AG08396 (cell line): ENCODE results near the gene NUAK1.

Experiments
- DNase-seq: peaks from one replicate; pipeline ENCODE4 v3.0.0; 2012; ENCODE audit warnings: low spot score, mixed read lengths

Gene NUAK1

DNA sequence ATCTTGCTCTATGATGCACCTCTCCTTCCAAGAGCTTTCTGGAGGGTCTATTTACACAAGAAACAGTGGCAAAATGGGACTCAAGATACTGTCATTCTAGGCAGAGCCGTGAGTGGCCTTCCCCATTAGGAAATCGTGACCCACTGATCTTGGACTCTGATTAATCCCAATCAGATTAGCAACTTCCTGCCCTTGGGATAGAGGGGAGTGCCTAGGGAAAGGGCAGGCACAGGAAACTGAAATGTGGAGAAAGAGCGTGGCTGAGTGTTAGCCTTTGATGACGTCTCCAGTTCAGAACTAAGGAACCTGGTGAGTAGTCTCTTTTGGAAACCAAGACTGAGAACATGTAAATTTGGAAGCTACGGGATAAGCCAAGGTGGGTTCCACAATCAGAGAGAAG, 76.1 kb downstream of the NUAK1 start:
- no peak for DNase-seq

DNA sequence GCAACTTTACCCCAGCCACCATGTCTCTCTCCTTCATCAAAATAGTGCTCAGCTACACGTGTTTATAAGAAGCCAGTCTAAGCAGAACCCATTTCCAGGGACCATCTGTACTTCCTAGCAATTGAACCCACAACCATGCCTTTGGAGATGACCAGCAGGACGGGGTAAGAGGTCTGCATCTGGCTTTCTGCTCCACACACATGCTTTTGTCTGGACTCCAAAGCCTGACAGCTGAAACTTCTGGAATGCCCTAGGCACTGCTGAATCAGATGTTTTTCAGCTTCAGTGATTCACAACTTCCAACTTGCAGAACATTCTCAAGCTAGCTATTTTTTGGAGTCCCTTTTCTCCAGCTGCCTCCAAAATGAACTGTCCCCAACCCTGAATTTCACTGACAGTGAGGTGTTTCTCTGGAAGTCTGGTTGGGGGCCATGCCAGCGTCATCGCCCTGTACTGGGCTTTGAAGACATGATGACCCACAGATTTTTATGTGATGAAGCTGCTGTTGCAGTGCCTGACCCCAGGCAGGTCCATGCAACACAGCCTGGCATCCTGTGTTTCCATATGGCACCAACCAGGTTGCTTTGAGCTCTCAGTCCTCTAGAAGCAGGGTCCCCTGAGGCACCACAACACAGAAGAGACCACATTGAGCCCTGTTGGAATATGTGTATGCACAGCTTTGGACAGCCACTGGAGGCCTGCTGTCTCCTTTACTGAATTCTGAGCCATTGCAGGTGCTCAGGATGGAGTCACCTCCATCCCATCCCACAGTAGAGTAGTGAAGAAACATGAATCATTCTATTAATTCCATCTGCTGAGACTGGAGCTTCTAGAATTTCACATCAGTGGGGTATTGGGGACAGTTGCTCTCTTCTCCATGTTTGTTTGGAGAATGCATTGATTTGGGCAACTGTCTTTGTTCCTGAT, 80.2 kb downstream of the NUAK1 start:
- DNase-seq = peak; percentile 47

DNA sequence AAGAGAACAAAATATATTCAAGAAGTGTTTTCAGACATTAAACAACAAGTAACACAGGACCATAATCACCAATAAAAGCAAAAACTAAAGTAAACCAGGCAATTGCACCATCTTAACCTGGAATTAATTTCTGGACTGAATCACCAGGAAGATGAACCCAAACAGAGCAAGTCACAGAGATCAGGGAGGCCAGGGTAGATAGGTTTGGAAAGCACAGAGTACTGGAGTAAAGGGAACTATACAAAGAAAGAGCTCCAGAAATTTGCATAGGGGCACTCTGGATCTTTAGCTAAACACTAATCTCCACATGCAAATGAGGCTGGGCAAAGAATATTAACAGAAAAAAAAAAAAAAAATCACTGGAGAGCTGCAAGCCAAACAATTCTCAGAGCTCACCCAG, 84.7 kb downstream of the NUAK1 start:
- DNase-seq = no peak

DNA sequence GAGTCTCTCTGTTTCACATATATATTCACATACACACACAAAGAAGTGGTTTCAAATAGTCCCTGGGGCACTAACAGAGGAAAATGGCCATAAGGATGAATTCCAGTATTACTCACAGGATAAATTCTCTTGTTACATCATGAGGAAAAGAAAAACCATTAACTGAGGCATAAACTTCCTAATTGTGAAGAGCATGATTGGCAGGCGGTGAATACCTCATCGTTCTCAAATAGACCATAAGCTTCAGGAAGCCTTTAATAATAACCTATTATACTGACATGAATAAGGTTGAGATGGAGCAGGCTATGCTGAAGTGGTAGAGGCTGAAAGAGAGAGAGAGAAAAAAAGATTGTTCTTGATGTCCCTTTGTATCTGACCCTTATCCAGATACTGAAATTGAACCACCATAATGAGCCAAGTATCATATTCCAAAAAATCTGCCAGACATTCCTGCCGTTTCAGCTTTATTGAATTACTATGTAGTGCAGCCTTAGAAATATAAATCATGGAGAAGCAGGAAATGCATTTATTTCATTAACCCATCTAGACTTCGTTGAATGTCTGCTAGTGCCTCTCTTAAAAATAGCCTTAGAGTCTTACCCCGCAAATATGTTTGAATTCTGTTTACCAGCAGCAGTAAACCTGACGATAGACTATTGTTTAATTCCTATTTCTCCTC, 86.8 kb downstream of the NUAK1 start:
- DNase-seq = no peak

DNA sequence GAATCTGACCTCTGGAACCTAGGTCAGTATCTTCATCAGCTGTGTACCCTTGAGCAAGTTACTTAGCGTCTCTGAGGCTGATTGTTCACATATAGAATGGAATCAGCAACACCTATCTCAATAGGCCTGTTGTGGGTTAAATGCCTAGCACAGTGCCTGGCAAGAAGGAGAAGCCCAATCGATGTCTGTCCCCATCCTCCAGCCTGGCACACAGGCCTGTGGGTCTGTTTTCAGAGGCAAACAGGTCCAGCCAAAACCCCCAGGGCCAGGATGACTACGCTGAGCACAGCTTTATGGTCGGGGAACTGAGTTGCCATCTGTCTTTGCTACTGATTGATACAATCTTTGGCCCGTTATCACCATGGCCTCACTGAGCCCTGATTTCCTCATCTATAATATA, 89.2 kb downstream of the NUAK1 start:
- no peak for DNase-seq

DNA sequence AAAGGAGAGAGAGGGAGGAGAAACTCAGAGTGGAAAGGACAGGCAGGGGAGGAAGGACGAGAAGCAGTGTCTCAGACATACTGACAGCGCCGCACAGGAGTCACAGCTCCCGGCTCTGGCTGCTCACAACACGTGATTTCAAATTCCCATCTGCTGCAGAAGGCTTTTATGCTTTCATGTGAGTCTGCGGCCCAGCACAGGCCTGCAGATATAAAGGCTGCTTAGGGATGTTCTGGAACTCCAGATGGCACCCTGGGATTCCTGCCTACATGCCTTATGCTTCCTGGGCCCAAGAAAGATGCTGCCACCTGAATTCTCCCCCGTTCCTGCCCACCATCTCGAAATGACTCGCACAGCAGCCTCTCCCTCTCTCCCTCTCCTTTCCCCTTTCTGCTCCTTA, 89.6 kb downstream of the NUAK1 start:
- DNase-seq = no peak

DNA sequence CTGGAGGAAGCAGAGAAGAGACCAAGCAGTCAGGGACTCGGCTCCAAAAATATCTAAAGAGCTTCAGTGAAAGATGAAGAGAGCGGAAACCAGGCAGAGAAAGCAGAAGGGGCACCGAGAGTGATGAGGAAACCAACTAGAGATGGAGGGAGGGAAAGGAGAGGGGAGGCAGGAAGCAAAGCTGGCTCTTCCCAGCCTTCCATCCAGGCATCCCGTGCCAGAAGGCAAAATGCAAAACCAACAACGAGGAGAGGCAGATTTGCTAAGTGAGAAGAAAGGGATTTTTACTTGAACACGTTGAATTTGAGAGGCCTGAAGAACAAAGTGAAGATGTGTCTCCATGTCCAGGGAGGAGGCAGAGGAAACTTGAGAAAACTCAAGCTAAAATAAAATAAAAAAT, 90.1 kb downstream of the NUAK1 start:
- DNase-seq = no peak

DNA sequence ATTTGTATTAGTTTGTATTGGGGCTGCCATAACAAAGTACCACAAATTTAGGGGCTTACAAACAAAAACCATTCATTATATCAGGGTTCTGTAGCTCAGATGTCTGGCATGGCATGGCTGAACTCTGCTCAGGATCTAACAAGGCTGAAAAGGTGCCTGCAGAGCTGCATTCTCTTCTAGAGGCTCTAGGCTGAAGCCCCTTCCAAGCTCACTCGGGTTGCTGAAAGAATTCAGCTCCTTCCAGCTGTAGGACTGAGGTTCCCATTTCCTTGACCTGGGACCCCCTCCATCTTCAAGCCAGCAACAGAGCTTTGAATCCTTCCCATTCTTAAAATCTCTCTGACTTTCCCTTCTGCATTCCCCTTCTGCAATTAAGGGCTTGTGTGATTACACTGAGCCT, 90.7 kb downstream of the NUAK1 start:
- no peak for DNase-seq

DNA sequence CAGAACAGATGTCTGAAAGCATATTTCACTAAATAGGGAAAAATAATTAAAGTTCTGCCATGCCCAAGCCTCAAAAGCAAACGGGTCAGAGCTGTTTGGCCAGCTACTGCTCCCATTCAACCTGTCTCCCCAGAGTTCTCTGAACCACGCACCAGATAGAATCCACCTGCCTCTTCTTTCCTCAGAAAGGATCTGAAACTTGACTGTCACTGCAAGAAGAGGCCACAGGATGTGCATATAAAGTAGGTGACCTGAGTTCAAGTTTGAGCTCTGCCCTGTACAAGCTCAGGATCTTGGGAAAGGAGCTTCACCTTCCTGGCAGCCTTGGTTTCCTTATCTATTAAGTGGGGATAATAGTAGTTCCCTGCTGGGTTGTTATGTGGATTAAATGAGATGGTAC, 91.8 kb downstream of the NUAK1 start:
- no peak for DNase-seq

DNA sequence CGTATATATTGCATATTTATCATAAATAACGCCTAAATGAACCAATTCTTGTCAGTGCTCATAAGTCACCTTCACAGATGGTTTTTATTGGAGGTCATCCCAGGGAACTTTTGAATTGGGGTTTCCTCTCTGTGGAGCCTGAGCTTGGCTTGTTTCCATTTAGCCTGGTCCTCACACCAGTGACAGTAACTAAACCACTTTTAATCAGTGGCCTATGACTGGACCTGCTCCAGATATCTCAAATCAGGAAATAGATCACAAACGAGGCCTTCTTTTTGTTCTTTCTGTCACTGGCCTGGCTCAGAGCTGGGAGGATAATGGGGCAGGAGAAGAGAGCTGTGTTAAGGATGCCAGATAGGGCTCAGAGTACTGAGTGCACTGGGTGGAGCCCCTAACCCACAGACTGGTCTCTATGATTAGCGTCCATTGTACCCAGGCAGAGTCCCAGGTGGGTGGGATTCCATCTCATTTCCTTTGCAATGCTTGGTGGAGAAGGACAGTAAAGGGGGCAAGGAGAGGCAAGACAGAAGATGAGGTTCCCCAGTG, 92.4 kb downstream of the NUAK1 start:
- DNase-seq = no peak

DNA sequence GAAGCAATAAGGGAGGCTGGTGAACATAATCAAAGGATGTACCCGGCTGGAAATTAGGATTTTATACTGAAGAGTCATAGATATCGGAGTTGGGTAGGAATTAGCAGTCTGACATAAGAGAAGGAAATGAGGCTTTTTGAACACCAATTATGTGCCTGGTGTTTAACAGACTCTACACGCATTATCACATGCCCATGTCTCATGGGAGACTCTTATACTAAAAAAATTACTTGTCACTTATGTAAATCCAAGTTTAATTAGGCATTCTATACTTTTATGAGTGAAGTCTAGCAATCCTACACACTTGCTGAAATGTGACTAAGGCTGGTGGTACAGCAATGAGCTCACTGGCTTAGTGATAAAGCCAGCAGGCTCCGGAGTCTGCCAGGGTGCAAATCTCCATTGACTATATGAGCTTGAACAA, 93.5 kb downstream of the NUAK1 start:
- no peak for DNase-seq

DNA sequence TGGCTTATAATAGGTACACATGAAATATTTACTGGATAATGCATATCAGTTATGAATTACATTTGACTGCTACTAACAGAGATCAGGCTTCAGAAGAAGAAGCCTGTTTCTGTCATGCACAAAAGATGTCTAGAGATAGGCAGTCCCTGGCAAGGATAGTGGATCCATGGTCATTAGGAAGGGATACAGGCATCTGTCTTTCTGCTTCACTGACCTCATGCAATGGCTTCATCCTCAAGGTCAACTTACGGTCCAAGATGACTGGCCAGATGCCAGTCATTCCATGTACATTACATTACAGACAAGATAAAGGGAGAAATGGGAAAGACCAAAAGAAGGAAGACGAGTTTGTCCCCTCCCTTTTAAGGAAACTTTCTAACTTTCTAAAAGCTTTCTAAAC, 94.0 kb downstream of the NUAK1 start:
- DNase-seq = no peak

DNA sequence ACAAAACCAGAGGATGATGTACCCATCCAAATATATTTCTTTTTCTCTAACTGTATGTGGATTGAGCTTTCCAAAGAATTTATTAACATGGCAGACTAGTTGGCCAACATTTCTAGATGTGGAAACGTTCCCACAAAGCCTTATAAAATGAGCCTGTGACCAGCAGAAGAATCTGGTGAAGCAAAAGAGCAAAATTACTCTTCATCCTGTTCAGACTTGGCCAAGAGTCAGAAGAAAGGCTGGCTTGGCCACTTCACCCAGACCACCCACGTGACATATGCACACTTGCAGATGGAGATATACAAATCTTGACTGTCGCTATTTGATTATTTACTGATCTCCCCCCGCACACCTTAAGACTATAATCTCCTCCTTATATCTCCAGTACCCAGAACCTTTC, 96.7 kb downstream of the NUAK1 start:
- no peak for DNase-seq

DNA sequence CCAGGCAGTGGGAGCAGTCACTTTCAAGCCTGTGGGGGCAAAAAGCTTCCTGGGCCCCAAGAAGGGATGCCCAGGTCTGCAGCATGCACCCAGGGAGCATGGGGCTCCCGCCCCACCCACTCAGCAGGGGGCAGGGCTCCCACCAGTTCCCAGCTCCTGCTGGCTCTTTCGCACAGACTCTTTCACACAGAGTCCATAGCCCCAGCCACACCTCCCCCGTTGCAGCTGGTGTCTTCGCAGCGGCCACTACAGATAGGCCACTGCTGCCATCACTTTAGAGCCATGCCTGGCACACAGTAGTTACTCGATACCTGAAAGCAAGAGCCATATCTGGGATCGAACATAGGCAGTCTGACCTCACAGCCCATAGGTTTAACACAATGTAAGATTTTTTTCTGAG, 98.2 kb downstream of the NUAK1 start:
- no peak for DNase-seq

DNA sequence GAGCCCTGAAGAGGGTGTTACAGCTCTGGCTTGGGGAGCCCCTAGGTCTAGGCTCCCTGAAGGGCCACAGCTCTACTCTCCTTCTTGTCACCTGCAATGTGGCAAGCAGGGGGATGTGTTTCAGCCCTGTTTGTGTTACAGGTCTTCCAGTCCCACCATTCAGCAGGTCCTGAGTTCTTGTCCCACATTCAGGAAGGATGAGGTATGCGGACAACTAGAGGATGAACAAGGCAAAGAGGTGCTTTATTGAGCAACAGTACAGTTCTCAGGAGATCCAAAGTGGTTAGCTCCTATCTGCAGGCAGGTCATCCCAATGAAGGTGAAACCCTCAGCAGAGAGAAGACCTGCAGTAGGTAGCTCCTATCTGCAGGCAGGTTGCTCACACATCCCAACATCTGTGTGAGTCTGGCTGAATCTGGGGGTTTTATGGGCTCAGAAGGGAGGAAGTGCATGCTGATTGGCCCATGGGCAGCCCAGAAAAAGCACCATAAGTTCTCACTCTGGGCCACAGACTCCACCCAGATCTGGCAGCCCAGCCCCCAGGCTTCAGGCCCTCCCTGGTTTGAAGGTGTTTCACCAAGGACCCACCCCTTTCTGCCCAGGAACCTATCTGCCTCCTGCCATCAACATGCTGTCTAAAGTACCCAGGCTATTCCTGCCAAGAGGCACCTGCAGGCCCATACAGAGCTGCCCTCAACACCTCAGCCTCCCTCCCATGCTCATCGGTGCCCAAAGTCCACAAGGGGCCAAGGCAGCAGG, 98.9 kb downstream of the NUAK1 start:
- DNase-seq = no peak

DNA sequence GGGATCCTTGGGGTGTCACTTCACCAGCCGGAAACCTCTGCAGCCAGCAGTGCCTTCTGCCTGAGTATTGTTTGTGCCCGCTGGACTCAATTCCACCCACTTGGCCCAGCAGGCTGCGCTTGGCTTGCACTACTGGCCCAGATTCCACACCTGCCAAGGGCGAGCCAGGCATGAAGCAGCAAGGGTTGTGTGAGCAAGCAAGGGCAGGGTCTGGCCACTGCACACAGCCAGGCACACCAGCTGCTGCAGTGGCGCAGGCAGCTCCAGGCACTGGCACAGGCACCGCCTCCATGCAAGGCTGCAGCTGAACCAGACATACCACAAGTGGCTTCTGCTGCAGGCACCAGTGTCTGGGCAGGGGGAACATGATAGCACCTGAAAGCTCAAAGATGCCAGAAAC, 99.5 kb downstream of the NUAK1 start:
- DNase-seq = no peak

DNA sequence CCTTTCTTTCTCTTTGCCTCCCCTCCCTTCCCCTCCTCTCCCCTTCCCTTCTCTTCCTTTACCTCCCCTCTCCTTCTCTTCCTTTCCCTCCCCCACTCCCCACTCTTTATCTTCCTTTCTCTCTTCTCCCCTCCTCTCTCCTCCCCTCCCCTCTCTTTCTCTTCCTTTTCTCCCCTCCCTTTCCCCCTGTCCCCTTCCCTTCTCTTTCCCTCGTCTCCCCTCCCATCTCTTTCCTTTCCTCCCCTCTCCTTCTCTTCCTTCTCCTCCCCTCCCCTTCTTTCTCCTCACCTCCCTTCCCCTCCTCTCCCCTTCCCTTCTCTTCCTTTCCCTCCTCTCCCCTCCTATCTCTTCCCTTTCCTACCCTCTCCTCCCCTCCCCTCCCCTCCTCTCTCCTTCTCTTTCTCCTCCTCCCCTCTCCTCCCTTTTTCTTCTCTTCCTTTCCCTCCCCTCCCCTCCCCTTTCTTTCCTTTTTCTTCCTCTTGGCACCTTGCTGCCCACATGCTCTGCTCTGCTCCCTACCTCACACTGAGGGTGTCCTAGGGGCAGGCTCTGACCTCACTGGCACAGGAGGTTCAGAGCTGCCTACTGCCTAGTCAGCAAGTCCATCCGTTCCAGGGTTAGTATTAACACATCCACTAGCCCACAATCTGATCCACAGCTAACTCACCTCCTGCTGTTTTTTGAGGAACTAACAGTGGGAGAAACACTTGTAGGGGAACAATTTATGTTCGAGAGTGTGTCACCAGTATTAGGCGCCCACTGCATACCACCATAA, 101.0 kb downstream of the NUAK1 start:
- no peak for DNase-seq

DNA sequence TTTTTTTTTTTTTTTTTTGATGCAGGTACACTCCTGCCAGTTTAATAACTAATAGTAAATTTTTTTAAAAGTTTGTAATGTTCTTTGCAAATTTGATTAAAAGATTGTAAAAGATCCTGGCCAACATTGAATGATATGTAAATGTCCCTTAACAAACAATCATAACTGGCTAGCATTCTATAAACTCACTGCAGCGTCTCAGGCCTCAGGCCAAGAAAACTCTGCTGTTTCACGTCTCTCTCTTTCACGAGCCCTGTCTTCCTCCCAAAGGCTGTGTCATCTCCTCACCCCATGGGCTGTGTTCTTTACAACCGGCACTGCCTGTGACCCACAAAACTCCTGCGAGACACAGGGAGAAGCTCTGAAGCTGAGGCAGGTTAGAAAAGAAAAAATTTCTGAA, 103.3 kb downstream of the NUAK1 start:
- DNase-seq = no peak

DNA sequence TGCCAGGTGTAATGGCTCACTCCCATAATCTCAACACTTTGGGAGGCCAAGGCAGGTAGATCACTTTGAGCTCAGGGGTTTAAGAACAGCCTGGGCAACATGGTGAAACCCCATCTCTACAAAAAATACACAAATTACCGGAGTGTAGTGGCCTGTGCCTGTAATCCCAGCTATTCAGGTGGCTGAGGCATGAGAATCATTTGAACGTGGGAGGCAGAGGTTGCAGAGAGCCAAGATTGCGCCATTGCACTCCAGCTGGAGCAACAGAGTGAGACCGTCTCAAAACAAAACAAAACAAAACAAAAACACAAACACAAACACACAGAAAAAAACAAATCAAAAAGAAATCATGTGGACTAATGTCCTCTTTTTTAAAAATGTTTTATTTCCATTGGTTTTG, 104.4 kb downstream of the NUAK1 start:
- DNase-seq = no peak

DNA sequence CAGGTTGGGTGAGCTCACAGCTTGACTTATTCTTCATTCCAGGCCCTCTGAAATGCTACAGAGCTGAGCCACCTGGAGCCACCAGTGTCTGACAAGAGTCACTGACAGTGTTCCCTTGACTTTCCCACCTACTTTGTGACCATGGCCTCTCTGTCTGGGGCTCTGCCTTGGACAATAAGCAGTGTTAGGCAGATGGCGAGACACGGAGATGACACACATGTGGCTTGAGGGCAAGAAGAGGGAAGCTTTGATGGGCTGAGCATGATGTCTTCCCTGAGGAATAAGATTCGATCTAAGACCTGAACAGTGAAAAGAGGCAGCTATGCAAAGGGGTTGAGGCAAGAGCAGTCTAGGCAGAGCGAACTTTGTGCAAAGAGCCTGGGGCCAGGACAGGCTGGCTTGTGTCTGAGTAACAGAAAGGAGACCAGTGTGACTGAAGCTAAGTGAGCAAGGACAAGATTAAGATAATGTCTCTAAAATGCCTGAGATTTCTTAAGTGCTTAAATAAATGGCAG, 105.5 kb downstream of the NUAK1 start:
- no peak for DNase-seq

DNA sequence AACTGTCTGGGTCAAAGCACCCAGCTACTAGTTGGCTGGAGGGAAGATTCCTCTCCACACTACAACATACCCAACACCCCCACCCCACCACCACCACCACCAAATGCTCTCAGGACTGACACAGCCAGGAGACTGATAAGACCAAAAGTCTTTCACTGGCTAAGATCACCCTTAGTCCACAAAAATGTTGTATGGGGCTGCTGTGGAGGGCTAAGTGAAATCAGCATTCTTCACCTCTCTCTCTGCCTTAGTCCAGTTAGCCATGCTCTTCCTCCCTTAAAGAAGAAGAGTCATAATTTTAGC, 106.2 kb downstream of the NUAK1 start:
- DNase-seq = no peak
